NCI-H1105 treated with DMSO at 0.1 percent for 48 hours (cell line): Measurements from ENCODE around the gene TEX19.

Experiments
- DNase-seq: peaks from one replicate; lab custom pipeline; 2025; lab: John Stamatoyannopoulos, UW

TEX19 gene, protein sequence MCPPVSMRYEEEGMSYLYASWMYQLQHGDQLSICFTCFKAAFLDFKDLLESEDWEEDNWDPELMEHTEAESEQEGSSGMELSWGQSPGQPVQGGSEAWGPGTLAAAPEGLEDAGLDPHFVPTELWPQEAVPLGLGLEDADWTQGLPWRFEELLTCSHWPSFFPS

DNA sequence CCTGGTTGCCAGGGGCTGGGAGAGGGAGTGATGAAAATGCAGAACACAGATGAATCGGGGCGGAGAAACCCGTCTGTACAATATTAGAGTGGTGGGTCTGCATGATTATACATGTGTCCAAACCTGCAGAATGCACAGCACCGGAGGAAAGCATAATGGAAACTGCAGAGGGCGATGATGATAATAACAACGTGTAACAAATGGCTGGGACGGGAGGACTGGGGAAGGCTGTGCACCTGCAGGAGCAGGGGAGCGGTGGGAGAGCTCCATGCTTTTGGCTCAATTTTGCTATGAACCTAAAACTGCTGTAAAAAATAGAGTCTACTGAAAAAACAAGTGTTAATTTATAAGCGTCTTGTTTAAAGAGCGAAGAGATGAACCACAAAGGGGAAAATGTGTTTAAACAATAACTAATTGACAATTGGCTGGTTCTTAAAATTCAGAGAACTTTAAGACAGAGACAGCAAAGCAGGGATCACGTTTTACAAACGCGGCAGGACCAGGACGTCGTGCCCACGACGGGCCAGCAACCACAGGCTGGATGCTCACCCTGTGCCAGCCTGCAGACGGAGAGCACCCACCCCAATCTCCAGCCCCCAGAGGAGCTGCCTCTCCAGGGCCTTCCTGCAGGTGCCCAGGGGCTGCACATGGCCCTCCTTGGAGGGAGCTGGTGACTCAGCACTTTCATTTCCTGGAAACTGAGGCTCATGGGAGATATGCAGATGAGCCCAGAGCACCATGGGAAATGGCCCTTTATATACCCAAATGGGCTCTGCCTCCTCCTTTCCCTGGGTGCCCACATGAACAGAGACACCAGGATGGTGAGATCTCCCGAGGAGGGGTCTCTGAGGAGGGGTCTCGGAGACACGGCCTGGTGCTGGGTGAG, at the start of gene TEX19:
TSS of gene TEX19 (plus strand) at position 783 of the 886 bp plus-strand sequence. CDS start 2,904 bp downstream, outside the sequence.
- DNase-seq: no peak

DNA sequence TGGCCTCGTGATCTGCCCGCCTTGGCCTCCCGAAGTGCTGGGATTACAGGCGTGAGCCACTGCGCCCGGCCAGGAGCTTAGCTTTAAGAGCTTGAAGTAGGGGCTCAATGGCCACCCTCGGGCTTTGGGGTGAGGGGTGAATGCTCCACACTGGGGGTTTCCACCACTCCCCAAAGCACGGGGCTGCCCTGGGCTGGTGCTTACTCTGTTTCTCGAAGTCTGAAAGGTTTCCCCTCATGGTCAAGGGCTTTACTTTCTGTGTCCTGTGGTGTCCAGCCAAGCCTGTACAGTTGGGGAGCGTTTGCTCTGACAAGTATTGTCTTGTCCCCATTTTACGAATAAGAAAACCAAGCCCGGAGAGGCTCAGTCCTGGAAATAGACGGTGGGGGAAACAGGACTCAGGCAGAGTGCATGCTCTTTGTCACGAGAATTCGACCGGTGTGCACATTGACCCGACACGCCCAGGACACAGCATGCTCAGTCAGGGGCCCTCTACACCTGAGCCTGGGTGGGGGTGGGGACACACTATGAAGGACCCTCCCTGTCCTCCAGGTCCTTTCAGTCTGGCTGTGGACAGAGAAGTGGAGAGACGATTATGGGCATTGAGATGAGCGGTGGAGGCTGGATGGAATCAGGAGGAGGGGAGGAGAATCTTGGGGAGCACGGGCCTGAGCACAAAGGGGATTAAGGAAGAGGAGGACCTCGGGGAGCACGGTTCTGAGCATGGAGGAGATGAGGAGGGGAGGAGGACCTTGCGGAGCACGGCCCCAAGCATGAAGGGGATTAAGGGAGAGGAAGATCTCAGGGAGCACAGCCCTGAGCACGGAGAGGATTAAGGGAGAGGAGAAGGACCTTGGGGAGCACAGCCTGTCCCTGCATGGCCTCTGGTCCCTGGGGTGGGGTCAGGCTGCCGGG, 49.1 kb upstream of the TEX19 start:
- no peak for DNase-seq

DNA sequence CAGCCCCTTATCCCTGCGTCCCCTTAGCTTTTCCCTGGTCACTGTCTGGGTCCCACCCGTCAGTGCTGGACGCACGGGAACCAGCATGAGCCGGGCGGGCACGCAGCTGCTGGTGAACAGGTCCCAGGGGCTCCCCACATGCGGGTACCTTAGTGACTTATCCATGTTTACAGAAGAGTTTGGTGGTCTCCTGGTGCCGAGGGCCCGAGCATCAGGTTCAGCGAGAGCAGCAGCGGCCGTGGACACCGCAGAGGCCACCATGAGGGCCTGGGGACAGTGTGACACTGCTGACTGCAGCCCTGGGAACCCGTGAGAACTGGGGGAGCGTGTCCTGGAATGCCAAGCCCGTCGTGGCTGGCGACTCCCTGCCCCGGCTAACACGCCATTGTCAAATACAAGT, 48.2 kb upstream of the TEX19 start:
- no peak for DNase-seq

DNA sequence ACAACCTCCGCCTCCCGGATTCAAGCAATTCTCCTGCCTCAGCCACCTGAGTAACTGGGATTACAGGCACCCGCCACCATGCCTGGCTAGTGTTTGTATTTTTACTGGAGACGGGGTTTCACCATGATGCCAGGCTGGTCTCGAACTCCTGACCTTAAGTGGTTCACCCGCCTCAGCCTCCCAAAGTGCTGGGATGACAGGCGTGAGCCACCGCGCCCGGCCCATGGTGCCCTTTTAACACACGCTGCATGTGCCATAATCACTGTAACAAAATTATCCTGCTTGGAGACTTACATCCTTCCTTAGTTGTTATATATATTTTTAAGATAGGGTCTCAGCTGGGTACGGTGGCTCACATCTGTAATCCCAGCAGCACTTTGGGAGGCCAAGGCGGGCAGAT, 47.1 kb upstream of the TEX19 start:
- DNase-seq: no peak

GRCh38 chr17:82313195-82314011, 45.6 kb upstream of the TEX19 start:
- no peak for DNase-seq

- no peak for DNase-seq
Measured at GRCh38 chr17:82314012-82314726, 44.9 kb upstream of the TEX19 start.

- DNase-seq: no peak
Measured at GRCh38 chr17:82314727-82315605, 44.1 kb upstream of the TEX19 start.

GRCh38 chr17:82315703-82316358, 43.2 kb upstream of the TEX19 start:
- DNase-seq: no peak

DNA sequence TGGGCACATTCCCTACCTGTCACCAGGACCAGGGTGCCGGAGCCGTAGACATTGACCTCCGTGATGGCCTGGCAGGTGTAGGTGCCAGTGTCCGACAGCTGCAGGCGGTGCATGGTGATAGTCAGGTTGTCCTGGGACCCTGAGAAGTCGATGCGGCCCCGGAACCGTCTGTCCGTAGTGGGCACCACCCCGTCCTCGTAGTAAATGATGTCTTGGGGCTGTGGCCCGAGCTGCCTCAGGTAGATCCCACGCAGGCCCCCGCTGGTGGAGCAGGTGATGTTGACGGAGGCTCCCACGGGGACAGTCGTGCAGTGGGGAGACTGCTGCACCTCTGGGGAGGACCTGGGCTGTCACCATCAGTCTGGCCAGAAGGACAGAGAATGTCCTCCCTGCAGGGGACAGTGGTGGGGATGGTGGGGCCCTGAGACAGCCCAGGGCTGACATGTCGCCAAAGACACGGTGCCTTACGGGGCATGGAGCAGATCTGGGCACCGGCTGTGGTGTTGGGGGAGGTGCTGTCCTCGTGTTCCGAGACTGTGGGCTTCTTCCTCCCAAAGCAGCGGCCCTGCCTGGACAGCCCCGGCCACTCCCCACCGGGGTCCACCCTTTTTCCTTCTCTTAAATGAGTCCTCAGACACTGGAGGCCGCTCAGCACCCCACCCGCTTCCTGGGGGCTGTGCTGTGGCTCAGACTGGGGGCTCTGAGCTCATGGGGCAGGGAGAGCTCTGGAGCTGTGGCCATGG, 42.2 kb upstream of the TEX19 start:
- DNase-seq: no peak

- no peak for DNase-seq
Measured at GRCh38 chr17:82317394-82318168, 41.5 kb upstream of the TEX19 start, which contains the start of gene CD7. Gene CD7, minus strand, starts transcription at chr17:82317608. Its CDS starts 113 bp downstream, at chr17:82317495.

GRCh38 chr17:82318169-82318498, 40.9 kb upstream of the TEX19 start:
- DNase-seq: no peak

- no peak for DNase-seq
Measured at GRCh38 chr17:82318772-82319606, 40.1 kb upstream of the TEX19 start.

DNA sequence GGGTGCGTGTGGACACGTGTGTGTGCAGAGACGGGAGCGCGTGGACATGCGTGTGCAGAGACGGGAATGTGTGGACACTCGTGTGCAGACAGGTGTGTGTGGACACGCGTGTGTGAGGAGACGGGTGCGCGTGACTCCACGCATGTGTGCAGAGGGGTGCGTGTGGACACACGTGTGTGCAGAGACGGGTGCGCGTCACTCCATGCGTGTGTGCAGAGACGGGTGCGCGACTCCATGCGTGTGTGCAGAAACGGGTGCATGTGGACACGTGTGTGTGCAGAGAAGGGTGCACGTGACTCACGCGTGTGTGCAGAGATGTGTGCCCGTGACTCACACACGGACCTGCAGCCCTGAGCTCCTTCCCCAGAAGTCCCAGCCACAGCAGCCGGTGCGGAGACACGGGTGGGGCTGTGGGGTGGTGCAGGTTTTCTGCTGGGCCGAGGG, 39.4 kb upstream of the TEX19 start:
- no peak for DNase-seq

DNA sequence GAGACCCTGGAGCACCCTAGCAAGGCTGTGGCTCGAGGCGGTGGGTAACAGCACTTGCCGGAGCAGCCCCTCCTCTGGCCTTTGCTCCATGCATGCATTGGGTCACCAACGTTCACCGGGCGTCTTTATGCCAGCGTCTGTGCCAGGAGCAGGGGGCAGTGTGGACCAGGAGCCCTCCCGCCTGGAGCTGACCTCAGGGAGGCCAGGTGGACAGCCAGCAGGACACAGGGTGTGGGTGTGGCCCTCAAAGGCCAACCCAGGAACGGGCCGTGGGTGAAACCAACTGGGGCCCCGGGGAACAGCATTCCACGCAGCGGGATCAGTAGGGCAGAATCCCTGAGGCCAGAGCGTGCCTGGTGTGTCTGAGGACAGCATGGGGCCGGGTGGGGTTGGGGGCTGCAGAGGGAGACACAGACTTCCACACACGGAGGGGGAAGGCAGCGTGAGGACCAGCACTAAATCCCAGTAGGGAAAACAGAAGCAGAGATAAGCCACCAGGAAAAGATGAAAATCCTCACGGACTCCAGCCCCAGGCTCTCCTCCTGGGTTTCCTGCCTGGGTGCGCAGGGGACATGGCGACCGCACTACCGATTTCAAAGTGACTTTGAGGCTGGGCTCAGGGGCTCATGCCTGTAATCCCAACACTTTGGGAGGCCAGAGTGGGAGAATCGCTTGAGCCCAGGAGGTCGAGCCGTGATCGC, 38.8 kb upstream of the TEX19 start:
- no peak for DNase-seq

DNA sequence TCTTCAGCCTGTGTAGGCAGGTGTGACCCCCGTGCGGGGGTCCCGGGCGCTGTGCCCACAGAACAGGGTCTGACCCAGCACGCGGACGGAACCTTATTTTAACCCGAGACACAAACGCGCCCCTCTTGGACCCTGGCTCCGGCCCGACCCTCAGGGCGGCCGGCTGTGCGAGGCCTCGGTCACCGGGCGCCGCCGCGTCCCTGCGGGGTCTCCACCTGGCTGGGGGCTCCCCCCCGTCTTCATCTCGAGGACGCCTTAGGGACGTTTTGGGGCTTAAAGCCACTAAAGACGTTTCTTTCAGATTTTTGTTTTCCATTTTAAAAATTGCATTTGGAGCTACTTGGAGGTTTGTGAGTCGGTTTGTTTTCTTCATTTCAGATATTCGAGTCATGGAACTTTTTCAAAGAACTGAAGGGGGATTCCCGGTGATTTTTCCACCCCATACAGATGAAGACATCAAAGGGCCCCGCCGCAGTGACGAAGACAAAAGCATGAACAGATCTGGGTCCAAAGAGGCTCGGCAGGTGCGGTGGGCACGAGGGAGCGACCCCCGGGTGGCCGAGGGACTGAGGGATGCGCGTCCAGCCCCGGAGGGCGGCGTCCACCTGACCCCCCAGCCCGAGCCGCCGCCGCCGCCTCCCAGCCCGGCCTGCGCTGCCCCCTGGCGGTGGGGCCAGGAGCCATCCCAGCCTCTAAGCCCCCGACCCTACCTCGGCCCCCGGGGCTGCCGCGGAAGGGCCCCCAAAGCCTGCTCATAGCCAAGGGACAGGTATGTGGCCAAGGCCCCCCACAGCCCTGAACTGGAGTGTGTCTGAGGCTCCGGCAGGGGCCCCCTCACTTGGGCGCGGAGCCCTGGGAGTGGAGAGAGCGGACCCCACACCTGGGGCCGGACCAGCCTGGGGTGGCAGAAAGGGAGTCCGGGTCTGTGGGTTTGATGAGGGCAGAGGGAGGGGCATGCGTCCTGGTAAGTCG, 37.8 kb upstream of the TEX19 start:
- DNase-seq: no peak
